Stimulated activated memory B cell treated with anti-CD40 and anti-IgM and Interleukin-4, amounts not matched to agents 10 μg/mL and 1 μg/mL and 100 μg/mL, for 72 hours (primary cell): Measurements from ENCODE around the gene PCDHB15.
"Not testable (repeated sequence)": the region's sequence is repeated elsewhere in the genome, so short reads cannot be mapped to it uniquely, and the experiment has no call there.

ENCODE experiments used
- ATAC-seq: fragments of 150-1000 bp; cut with Tn5 transposase; 2 replicates; pipeline ENCODE4 v1.10.0; 2021
- H3K27ac Mint-ChIP-seq: one replicate; pipeline ENCODE4 v1.8.0; 2022; ENCODE audit warnings: mild to moderate bottlenecking, mixed read lengths
- H3K27me3 Mint-ChIP-seq: one replicate; pipeline ENCODE4 v1.8.0; 2022; ENCODE audit warnings: mixed read lengths
- H3K36me3 Mint-ChIP-seq: one replicate; pipeline ENCODE4 v1.8.0; 2022; ENCODE audit warnings: mixed read lengths
- H3K4me1 Mint-ChIP-seq: one replicate; pipeline ENCODE4 v1.8.0; 2022; ENCODE audit warnings: mixed read lengths
- H3K4me3 Mint-ChIP-seq: one replicate; pipeline ENCODE4 v1.8.0; 2022; ENCODE audit warnings: mild to moderate bottlenecking, moderate library complexity, mixed read lengths
- H3K9me3 Mint-ChIP-seq: one replicate; pipeline ENCODE4 v1.8.0; 2022; ENCODE audit warnings: mixed read lengths

PCDHB15 gene

DNA sequence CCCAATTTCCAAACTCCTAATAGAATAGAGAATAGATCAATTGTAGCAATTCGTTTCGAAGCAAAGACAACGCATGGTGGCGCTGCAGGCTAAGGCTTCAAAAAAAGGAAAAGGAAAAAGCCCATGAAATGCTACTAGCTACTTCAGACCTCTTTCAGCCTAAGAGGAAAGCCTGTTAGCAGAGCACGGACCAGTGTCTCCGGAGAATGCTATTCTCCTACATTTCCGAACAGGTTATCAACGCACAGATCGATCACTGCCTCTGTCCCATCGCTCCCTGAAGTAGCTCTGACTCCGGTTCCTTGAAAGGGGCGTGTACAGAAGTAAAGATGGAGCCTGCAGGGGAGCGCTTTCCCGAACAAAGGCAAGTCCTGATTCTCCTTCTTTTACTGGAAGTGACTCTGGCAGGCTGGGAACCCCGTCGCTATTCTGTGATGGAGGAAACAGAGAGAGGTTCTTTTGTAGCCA lies at the start of gene PCDHB15:
Gene PCDHB15, plus strand, starts transcription at position 146 of the 468 bp plus-strand sequence. Its CDS starts 184 bp downstream, at position 330.
- no peaks in the 10 kb centered on the region for H3K4me1 Mint-ChIP-seq
- no peak within 1 kb of the TSS for H3K4me3 Mint-ChIP-seq
- H3K27ac Mint-ChIP-seq, result no peak within 1 kb of the TSS
- H3K9me3 Mint-ChIP-seq, result peaks cover 37% of the 10 kb centered on the region
- H3K27me3 Mint-ChIP-seq, result peaks cover 26% of the 10 kb centered on the region
- no peak for ATAC-seq
- peaks cover 17% of the 10 kb centered on the region for H3K36me3 Mint-ChIP-seq

DNA sequence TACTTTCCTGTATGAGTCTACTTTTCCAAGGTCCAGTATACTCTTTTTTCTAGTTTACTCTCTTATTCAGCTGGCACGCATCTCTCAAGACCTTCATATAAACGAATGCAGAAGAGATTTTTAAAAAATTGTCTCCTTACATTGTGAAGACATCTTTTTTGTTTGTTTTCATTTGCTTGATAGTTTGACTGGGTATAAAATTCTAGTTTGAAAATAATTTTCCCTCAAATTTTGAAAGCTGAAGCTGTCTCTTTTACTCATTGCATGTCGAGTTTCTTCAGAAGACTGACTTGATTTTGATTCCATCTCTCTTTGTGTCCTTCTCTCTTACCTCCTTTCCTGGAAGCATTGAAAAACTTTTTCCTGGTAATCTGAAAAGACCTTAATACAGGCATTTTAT lies 48.8 kb upstream of the PCDHB15 start:
- Mint-ChIP-seq H3K36me3 (peaks cover 7% of the 10 kb centered on the region), H3K27ac (no peak overlapping the region), H3K27me3 (peaks cover 23% of the 10 kb centered on the region), H3K9me3 (peaks cover 13% of the 10 kb centered on the region), H3K4me3 (no peak overlapping the region), H3K4me1 (peaks cover 5% of the 10 kb centered on the region)
- ATAC-seq, result no peak

DNA sequence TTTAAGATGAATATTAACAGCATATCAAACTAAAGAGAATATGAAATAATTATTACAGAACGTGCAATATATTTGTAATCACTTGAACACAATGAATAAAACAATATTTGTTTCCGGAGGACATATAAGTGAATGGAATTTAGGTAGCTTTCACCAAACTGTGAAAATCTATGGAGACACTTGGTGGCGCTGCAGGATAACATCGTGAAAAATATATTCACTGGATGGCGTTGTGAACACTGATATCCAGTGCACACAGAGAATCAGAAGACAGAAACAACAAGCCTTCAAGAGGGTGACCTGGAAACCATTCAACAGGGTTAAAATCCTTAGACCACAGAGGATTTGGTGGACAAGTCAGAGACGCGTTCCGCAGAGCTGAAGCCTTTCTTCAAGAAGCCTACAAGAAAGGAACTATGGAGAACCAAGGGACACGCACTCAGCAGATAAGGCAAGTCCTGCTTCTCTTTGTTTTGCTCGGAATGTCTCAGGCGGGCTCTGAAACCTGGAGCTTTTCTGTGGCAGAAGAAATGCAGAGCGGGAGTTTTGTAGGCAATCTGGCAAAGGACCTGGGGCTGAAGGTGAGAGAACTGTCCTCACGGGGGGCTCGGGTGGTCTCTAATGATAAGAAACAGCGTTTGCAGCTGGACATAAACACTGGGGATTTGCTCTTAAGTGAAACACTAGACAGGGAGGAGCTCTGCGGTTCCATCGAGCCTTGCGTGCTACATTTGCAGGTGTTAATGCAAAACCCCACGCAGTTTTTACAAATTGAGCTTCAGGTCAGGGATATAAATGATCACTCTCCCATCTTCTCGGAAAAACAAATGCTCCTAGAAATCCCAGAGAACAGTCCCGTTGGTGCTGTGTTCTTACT lies 45.6 kb upstream of the PCDHB15 start, which contains the start of gene PCDHB11:
Gene PCDHB11, plus strand, starts transcription at position 269 of the 877 bp plus-strand sequence. Its CDS starts 148 bp downstream, at position 417.
- Mint-ChIP-seq H3K27me3 (peaks cover 18% of the 10 kb centered on the region), H3K36me3 (no peaks in the 10 kb centered on the region), H3K4me3 (no peak within 1 kb of the TSS), H3K4me1 (no peaks in the 10 kb centered on the region), H3K9me3 (peaks cover 6% of the 10 kb centered on the region), H3K27ac (no peak within 1 kb of the TSS)
- ATAC-seq, result no peak

DNA sequence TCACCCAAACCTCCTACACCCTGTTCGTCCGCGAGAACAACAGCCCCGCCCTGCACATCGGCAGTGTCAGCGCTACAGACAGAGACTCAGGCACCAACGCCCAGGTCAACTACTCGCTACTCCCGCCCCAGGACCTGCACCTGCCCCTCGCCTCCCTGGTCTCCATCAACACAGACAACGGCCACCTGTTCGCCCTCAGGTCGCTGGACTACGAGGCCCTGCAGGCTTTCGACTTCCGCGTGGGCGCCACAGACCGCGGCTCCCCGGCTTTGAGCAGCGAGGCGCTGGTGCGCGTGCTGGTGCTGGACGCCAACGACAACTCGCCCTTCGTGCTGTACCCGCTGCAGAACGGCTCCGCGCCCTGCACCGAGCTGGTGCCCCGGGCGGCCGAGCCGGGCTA lies 44.1 kb upstream of the PCDHB15 start:
- H3K4me3 Mint-ChIP-seq, H3K27ac Mint-ChIP-seq, H3K36me3 Mint-ChIP-seq, H3K9me3 Mint-ChIP-seq, ATAC-seq, H3K4me1 Mint-ChIP-seq: not testable (repeated sequence)
- H3K27me3 Mint-ChIP-seq, result peaks cover 32% of the 10 kb centered on the region

DNA sequence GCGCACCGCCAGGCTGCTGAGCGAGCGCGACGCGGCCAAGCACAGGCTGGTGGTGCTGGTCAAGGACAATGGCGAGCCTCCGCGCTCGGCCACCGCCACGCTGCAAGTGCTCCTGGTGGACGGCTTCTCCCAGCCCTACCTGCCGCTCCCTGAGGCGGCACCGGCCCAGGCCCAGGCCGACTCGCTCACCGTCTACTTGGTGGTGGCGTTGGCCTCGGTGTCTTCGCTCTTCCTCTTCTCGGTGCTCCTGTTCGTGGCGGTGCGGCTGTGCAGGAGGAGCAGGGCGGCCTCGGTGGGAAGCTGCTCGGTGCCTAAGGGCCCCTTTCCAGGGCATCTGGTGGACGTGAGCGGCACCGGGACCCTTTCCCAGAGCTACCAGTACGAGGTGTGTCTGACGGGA lies 43.5 kb upstream of the PCDHB15 start:
- H3K9me3 Mint-ChIP-seq, H3K4me3 Mint-ChIP-seq, ATAC-seq, H3K27ac Mint-ChIP-seq, H3K36me3 Mint-ChIP-seq, H3K4me1 Mint-ChIP-seq: not testable (repeated sequence)
- peaks cover 37% of the 10 kb centered on the region for H3K27me3 Mint-ChIP-seq

DNA sequence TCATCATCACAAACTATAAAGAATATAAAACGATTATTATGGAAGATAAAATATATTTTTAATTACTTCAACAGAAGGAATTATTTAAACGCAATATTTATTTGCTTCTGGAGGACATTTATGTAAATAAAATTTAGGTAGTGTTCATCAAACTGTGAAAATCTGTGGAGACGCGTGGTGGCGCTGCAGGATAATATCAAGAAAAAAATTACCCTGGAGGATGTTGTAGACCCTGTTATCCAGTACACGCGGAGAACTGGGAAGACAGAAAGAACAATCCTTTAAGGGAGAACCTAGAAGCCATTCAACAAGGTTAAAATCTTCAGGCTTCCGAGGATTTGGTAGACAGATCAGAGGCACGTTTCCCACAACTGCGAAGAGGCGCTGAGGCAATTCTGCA lies 36.7 kb upstream of the PCDHB15 start, which contains the start of gene PCDHB12:
Gene PCDHB12, plus strand, starts transcription at position 242 of the 400 bp plus-strand sequence. CDS start 189 bp downstream, outside the sequence.
- peaks cover 67% of the 10 kb centered on the region for H3K27me3 Mint-ChIP-seq
- peaks cover 5% of the 10 kb centered on the region for H3K9me3 Mint-ChIP-seq
- ATAC-seq, result no peak
- no peak within 1 kb of the TSS for H3K27ac Mint-ChIP-seq
- no peak within 1 kb of the TSS for H3K4me3 Mint-ChIP-seq
- H3K4me1 Mint-ChIP-seq, result no peaks in the 10 kb centered on the region
- no peaks in the 10 kb centered on the region for H3K36me3 Mint-ChIP-seq

DNA sequence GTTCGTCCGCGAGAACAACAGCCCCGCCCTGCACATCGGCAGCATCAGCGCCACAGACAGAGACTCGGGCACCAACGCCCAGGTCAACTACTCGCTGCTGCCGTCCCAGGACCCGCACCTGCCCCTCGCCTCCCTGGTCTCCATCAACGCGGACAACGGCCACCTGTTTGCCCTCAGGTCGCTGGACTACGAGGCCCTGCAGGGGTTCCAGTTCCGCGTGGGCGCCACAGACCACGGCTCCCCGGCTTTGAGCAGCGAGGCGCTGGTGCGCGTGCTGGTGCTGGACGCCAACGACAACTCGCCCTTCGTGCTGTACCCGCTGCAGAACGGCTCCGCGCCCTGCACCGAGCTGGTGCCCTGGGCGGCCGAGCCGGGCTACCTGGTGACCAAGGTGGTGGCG lies 34.9 kb upstream of the PCDHB15 start:
- H3K27ac Mint-ChIP-seq, ATAC-seq, H3K36me3 Mint-ChIP-seq, H3K4me1 Mint-ChIP-seq, H3K4me3 Mint-ChIP-seq, H3K9me3 Mint-ChIP-seq: not testable (repeated sequence)
- peaks cover 60% of the 10 kb centered on the region for H3K27me3 Mint-ChIP-seq

DNA sequence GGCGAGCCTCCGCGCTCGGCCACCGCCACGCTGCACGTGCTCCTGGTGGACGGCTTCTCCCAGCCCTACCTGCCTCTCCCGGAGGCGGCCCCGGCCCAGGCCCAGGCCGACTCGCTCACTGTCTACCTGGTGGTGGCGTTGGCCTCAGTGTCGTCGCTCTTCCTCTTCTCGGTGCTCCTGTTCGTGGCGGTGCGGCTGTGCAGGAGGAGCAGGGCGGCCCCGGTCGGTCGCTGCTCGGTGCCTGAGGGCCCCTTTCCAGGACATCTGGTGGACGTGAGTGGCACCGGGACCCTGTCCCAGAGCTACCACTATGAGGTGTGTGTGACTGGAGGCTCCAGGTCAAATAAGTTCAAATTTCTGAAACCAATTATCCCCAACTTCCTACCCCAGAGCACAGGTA lies 34.3 kb upstream of the PCDHB15 start:
- H3K36me3 Mint-ChIP-seq, ATAC-seq, H3K4me1 Mint-ChIP-seq, H3K27ac Mint-ChIP-seq, H3K4me3 Mint-ChIP-seq: not testable (repeated sequence)
- peaks cover 54% of the 10 kb centered on the region for H3K27me3 Mint-ChIP-seq
- peaks cover 11% of the 10 kb centered on the region for H3K9me3 Mint-ChIP-seq

DNA sequence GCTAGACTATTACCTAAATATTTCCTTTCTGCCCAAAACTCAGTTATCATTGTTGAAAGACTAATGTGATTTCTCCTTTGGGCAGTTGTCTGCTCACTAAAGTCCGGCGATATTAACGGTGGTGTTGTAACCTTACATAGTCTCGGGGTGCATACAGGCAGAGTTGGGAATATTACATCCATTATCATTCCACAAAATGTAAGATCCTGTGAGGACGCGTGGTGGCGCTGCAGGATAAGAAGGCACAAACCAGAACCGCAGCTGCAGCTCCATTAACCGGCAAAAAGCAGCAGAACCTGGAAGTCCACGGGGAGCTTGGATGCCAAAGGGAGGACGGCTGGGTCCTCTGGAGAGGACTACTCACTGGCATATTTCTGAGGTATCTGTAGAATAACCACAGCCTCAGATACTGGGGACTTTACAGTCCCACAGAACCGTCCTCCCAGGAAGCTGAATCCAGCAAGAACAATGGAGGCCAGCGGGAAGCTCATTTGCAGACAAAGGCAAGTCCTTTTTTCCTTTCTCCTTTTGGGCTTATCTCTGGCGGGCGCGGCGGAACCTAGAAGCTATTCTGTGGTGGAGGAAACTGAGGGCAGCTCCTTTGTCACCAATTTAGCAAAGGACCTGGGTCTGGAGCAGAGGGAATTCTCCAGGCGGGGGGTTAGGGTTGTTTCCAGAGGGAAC lies 31.4 kb upstream of the PCDHB15 start, which contains the start of gene PCDHB13:
Gene PCDHB13, plus strand, starts transcription at position 264 of the 684 bp plus-strand sequence. Its CDS starts 205 bp downstream, at position 469.
- H3K9me3 Mint-ChIP-seq, result peaks cover 19% of the 10 kb centered on the region
- H3K4me3 Mint-ChIP-seq, result not testable (repeated sequence)

DNA sequence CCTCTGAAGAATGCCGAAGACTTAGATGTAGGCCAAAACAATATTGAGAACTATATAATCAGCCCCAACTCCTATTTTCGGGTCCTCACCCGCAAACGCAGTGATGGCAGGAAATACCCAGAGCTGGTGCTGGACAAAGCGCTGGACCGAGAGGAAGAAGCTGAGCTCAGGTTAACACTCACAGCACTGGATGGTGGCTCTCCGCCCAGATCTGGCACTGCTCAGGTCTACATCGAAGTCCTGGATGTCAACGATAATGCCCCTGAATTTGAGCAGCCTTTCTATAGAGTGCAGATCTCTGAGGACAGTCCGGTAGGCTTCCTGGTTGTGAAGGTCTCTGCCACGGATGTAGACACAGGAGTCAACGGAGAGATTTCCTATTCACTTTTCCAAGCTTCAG lies 30.6 kb upstream of the PCDHB15 start:
- ATAC-seq, H3K4me1 Mint-ChIP-seq, H3K27ac Mint-ChIP-seq, H3K36me3 Mint-ChIP-seq, H3K4me3 Mint-ChIP-seq: not testable (repeated sequence)
- H3K9me3 Mint-ChIP-seq, result peaks cover 23% of the 10 kb centered on the region
- H3K27me3 Mint-ChIP-seq, result peaks cover 49% of the 10 kb centered on the region

More for the DNA sequence above, 31.4 kb upstream of the PCDHB15 start, which contains the start of gene PCDHB13:
- H3K4me1 Mint-ChIP-seq, H3K36me3 Mint-ChIP-seq, H3K27ac Mint-ChIP-seq, ATAC-seq: not testable (repeated sequence)
- H3K27me3 Mint-ChIP-seq, result peaks cover 46% of the 10 kb centered on the region

DNA sequence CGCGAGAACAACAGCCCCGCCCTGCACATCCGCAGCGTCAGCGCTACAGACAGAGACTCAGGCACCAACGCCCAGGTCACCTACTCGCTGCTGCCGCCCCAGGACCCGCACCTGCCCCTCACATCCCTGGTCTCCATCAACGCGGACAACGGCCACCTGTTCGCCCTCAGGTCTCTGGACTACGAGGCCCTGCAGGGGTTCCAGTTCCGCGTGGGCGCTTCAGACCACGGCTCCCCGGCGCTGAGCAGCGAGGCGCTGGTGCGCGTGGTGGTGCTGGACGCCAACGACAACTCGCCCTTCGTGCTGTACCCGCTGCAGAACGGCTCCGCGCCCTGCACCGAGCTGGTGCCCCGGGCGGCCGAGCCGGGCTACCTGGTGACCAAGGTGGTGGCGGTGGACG lies 29.7 kb upstream of the PCDHB15 start:
- peaks cover 59% of the 10 kb centered on the region for H3K27me3 Mint-ChIP-seq

DNA sequence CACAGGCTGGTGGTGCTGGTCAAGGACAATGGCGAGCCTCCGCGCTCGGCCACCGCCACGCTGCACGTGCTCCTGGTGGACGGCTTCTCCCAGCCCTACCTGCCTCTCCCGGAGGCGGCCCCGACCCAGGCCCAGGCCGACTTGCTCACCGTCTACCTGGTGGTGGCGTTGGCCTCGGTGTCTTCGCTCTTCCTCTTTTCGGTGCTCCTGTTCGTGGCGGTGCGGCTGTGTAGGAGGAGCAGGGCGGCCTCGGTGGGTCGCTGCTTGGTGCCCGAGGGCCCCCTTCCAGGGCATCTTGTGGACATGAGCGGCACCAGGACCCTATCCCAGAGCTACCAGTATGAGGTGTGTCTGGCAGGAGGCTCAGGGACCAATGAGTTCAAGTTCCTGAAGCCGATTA lies 29.2 kb upstream of the PCDHB15 start:
- H3K27me3 Mint-ChIP-seq, result peaks cover 64% of the 10 kb centered on the region
- H3K27ac Mint-ChIP-seq, result not testable (repeated sequence)

More for the DNA sequence above, 29.7 kb upstream of the PCDHB15 start:
- ATAC-seq, H3K4me1 Mint-ChIP-seq, H3K36me3 Mint-ChIP-seq, H3K4me3 Mint-ChIP-seq, H3K27ac Mint-ChIP-seq: not testable (repeated sequence)
- peaks cover 29% of the 10 kb centered on the region for H3K9me3 Mint-ChIP-seq

DNA sequence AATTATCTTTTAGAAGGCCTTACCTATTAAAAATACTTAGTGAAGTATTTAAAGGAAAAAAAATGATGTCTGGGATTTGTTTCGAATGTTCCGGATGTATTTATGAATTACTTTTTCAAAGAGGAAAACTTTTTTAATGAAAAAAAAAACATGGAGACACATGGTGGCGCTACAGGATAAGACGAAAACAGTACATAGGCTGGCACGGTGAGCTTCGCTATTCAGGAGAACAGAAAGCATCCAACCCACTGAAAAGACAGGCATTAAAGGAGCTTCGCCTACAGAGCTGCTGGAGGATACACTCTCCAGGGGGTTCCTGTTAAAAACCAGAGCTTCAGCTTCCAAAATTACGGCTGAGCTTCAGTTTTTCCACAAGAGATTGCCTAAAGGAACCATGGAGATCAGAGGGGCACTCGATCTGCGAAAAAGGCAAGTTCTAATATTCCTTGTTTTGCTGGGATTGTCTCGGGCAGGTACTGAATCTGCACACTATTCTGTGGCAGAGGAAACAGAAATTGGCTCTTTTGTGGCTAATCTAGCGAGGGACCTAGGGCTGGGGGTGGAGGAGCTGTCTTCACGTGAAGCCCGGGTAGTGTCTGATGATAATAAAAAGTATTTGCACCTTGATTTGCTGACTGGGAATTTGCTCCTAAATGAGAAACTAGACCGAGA lies 21.9 kb upstream of the PCDHB15 start, which contains the start of gene PCDHB14:
Gene PCDHB14, plus strand, starts transcription at position 232 of the 672 bp plus-strand sequence. Its CDS starts 163 bp downstream, at position 395.
- ATAC-seq, result no peak
- Mint-ChIP-seq H3K27me3 (peaks cover 40% of the 10 kb centered on the region), H3K4me1 (no peaks in the 10 kb centered on the region), H3K27ac (no peak within 1 kb of the TSS), H3K36me3 (no peaks in the 10 kb centered on the region), H3K4me3 (peak within 1 kb of the TSS; percentile 21), H3K9me3 (peaks cover 22% of the 10 kb centered on the region)

More for the DNA sequence above, 29.2 kb upstream of the PCDHB15 start:
- H3K36me3 Mint-ChIP-seq, ATAC-seq, H3K4me1 Mint-ChIP-seq, H3K4me3 Mint-ChIP-seq: not testable (repeated sequence)
- H3K9me3 Mint-ChIP-seq, result peaks cover 27% of the 10 kb centered on the region

DNA sequence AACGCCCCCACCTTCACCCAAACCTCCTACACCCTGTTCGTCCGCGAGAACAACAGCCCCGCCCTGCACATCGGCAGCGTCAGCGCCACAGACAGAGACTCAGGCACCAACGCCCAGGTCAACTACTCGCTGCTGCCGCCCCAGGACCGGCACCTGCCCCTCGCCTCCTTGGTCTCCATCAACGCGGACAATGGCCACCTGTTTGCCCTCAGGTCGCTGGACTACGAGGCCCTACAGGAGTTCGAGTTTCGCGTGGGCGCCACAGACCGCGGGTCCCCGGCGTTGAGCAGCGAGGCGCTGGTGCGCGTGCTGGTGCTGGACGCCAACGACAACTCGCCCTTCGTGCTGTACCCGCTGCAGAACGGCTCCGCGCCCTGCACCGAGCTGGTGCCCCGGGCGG lies 20.4 kb upstream of the PCDHB15 start:
- H3K27ac Mint-ChIP-seq, H3K36me3 Mint-ChIP-seq, ATAC-seq, H3K4me1 Mint-ChIP-seq, H3K4me3 Mint-ChIP-seq: not testable (repeated sequence)
- peaks cover 15% of the 10 kb centered on the region for H3K9me3 Mint-ChIP-seq
- peaks cover 27% of the 10 kb centered on the region for H3K27me3 Mint-ChIP-seq

DNA sequence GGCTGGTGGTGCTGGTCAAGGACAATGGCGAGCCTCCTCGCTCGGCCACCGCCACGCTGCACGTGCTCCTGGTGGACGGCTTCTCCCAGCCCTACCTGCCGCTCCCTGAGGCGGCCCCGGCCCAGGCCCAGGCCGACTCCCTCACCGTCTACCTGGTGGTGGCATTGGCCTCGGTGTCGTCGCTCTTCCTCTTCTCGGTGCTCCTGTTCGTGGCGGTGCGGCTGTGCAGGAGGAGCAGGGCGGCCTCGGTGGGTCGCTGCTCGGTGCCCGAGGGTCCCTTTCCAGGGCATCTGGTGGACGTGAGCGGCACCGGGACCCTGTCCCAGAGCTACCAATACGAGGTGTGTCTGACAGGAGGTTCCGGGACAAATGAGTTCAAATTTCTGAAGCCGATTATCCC lies 19.8 kb upstream of the PCDHB15 start:
- H3K27me3 Mint-ChIP-seq, result peaks cover 21% of the 10 kb centered on the region
- ATAC-seq, H3K4me1 Mint-ChIP-seq, H3K4me3 Mint-ChIP-seq, H3K36me3 Mint-ChIP-seq, H3K27ac Mint-ChIP-seq: not testable (repeated sequence)
- peaks cover 10% of the 10 kb centered on the region for H3K9me3 Mint-ChIP-seq
